PFSK-1 (cell line): ENCODE results near the gene ALDH2.

Experiments
- POLR2AphosphoS5 ChIP-seq: IDR thresholded peaks from 2 replicates; pipeline ENCODE4 v1.6.1; 2012; ENCODE audit warnings: low read depth, mild to moderate bottlenecking, control low read depth, low read length, moderate library complexity
- REST ChIP-seq, 2 experiments: IDR thresholded peaks; 2 replicates each; pipeline versions ENCODE4 v1.6.1 to v1.8.0; 2011 to 2012; ENCODE audit warnings: low read depth in 2 of 2, low read length in 2 of 2, control low read depth in 1 of 2, inconsistent platforms in 1 of 2, mild to moderate bottlenecking in 1 of 2, moderate library complexity in 1 of 2; ENCODE audit not compliant: insufficient read depth in 1 of 2
- SIN3A ChIP-seq: IDR thresholded peaks from 2 replicates; pipeline ENCODE4 v1.6.1; 2012; ENCODE audit warnings: mild to moderate bottlenecking, low read length, moderate library complexity, borderline replicate concordance; ENCODE audit not compliant: insufficient read depth
- TAF1 ChIP-seq: IDR thresholded peaks from 2 replicates; pipeline ENCODE4 v1.6.1; 2012; ENCODE audit warnings: low read length, control low read depth, borderline replicate concordance; ENCODE audit not compliant: insufficient read depth

GRCh38 chr12:111732786-111733185, 33.9 kb upstream of the ALDH2 start:
- TF ChIP-seq POLR2AphosphoS5 = no peak
- no peak for TF ChIP-seq TAF1
- no peak for TF ChIP-seq SIN3A
- no peak for TF ChIP-seq REST (IDR thresholded peaks at IDR 0.05; ENCODE audit: insufficient read depth in 1 of 2, low read depth in 2 of 2, low read length in 2 of 2)
